ENCODE results near the gene MRGPRX2.

MRGPRX2 gene

DNA sequence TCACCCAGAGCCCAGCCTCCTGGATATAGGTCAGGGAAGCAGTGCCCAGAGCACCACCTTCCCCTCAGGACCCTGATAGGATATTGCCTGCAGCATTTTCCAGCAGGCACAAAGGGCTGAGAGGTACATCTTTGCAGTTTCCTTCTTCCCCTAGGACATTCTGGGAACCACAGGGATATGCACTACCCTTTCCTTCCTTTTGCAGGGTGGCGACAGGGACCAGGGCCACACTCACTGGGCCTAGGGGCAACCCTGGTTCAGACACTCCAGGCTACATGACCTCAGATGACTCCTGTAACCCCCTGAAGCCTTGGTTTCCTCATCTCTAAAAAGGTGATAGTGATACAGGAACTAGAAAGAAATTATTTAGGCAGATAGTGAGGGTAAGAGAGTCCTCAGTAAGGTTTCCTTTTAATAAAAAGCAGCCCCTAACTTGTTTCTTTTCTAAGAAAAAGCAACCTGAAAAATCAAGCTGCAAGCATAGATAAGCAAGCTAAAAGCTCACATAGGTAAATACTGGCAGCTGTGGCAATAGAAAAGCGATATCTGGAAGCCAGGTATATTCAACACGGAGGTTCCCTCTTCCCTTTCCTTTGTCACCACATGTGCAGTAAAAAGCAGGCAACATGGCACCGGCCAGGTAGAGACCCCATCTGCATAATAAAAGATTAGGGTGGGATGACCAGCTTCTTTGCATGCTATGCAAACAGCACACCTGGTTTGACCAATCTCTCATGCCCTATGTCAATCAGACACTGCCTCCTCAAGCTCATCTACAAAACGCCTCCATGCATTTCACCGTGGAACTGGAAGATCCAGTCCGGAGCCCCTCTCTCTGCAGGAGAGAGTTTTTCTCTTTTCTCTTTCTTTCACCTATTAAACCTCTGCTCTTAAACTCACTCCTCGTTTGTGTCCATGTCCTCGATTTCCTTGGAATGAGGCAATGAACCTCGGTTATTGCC lies 13.2 kb upstream of the MRGPRX2 start:
- DNase-seq, result no peak

DNA sequence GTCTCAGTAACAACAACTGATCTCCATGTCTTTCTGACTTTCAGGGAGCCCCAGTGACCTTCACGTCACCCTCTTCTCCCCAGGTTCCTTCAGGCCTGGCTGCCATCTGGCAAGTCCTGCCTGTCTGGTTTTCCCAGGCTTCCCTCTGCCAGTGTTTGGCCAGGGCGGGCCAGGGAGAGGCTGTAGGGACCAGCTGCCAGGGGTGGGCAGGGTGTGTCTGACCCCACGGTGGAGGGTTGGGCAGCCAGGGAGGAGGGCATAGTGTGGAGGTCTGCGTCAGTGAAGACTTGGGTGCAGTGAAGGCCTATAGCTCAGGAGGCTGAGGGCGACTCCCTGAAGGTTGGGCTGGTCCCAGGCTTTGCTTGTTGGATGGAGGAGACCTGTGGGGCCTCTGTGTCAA lies 11.9 kb upstream of the MRGPRX2 start:
- DNase-seq, result no peak

DNA sequence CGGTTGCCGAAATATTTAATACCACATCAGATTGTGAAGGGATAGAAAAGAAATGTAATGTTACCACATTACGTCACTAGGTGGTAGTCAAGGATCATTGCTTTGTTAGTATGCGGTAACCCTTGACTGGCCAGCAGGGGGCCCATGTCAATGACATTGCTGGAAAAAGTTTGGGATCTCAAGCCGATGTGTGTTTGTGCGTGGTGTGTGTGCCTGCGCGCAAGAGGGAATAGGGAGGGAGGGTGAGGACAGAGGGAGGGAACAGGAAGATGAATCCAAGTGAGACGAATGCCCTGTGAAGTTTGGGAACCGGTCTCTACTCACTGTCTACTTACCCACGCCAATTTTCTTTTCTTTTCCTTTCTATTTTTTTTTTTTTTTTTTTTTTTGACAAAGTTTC lies 10.7 kb upstream of the MRGPRX2 start:
- DNase-seq, result peak; percentile 23

- no peak for DNase-seq
Observed at GRCh38 chr11:19059833-19060232, 684 bp downstream of the MRGPRX2 start.

- DNase-seq, result no peak
Observed at GRCh38 chr11:19055905-19056304, 4.6 kb downstream of the MRGPRX2 start.

DNA sequence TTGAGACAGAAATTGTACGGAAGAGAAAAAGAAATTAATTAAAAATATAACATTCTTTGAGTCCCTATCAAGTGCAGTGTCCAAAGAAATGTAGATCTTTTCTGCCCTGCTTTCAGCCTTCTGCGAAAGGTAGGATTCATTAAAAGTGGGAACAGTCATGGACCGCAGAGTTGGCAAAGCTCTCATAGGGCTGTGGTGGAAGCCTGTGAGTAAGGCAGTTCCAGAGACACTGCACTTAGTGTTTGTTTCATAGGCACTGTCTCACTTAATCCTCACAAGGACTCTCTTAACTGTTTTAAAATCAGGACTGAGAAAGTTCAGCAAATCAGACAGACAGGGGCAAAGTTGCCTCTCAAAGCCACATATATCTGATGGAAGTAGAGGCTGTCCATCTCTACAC lies 5.5 kb downstream of the MRGPRX2 start:
- DNase-seq, result no peak

DNA sequence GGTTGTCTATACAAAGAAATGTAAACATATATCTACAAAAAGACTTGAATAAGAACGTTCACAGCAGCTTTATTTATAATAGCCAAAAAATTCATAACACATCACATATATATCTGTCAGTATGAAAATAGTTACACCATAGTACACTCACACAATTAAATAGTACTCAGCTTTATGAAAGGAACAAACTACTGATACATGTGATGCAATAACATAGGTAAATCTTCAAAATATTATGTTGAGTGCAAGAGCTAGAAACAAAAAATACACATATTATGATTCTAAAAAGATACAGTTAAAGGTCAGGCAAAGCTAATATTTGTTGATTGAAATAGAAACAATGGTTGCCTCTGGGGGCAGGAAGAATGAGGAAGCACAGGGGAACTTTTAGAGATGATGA lies 6.6 kb downstream of the MRGPRX2 start:
- DNase-seq, result no peak

GRCh38 chr11:19050281-19050680 lies 10.2 kb downstream of the MRGPRX2 start:
- no peak for DNase-seq

DNA sequence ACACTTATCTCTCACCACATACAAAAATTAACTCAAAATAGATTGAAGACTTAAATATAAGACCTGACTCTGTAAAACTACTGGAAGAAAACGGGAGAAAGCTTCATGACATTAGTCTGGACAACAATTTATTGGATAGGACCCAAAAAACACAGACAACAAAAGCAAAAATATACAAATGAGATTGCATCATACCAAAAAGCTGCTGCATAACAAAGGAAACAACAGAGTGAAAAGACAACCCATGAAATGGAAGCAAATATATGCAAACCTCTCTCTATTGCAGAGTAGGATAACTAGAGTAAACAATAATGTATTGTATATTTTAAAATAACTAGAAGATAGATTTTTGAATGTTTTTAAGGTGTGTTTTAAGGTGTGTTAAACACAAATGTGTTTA lies 11.2 kb downstream of the MRGPRX2 start:
- no peak for DNase-seq

GRCh38 chr11:19040051-19040450 lies 20.5 kb downstream of the MRGPRX2 start:
- DNase-seq, result no peak

GRCh38 chr11:19039409-19039808 lies 21.1 kb downstream of the MRGPRX2 start:
- no peak for DNase-seq

DNA sequence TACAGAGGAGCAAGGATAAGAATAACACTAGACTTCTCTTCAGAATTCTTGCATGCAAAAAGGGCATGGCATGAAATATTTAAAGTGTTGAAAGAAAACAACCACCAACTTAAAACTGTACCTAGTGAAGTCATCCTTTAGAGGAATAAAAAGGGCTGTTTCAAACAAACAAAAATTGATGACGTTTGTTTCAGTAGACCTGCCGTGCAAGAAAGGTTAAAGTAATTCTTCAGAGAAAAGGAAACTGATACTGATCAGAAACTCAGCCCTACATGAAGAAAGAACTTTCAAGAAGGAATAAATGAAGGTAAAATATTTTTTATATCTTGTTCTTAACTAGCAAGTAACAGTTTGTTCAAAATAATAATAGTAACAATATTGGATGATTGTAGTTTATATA lies 27.5 kb downstream of the MRGPRX2 start:
- DNase-seq, result no peak

GRCh38 chr11:19027829-19028595 lies 32.5 kb downstream of the MRGPRX2 start:
- no peak for DNase-seq

DNA sequence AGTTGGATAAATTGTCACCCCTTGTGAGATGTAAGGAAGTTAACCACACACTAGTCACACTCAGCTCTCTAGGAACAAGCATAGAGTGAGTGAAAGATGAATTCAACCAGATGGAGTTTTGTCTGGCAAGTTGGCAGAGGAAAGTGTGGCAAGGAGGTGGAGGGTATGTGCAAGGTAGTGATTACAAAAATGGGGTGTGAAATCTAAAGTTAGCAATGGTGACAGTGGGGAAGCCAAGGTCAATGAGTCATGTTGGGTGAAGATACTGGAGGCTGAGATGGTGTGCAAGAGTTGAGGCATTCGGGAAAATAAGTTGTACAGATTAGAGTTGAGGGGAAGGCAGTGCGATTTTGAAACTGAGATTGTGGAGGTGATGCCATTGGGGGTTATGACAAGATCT lies 33.7 kb downstream of the MRGPRX2 start:
- DNase-seq, result no peak

DNA sequence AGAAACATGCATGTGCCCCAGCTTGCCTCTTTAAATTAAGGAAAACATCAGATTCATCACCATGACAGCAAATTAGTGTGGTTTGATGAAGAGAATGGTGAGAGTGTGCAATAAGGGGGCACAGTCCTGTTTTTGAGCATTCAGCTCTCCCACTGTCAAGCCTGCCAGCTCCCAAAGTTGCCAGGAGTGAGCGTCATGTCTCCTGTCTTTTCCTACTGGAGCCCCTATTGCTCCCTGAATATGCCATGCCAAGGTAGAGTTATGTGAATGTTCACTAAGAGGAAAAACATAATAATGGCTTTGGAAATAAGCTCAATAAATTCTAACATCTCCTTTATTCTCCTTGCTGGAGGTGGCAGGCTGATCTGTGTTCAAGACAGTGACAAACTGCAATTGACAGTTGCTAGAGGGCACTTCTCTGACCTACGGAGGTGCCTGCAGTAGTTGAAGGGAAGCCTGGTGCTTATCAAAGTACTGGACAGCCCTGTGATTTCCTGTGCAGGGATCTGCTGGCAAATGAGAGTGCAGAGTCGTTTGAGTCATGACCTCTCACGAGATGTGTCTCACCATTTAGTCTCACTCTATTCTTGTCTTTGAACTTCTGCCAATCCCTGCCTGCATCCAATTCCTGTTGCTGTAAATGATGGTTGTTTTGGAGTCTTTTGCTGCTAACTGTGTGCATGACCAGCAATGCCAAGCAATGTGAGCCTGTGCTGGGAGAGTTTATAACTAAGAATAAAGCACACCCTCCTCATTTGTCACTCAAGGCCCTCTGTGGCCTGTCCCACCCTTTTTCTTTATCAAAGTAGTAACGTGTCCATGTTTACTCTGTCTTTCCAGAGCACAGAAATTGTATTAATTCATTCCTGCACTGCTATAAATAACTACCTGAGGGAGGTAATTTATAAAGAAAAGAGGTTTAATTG lies 34.8 kb downstream of the MRGPRX2 start:
- no peak for DNase-seq

GRCh38 chr11:19020831-19021230 lies 39.7 kb downstream of the MRGPRX2 start:
- DNase-seq, result no peak

GRCh38 chr11:19018901-19019300 lies 41.6 kb downstream of the MRGPRX2 start:
- DNase-seq, result no peak

DNA sequence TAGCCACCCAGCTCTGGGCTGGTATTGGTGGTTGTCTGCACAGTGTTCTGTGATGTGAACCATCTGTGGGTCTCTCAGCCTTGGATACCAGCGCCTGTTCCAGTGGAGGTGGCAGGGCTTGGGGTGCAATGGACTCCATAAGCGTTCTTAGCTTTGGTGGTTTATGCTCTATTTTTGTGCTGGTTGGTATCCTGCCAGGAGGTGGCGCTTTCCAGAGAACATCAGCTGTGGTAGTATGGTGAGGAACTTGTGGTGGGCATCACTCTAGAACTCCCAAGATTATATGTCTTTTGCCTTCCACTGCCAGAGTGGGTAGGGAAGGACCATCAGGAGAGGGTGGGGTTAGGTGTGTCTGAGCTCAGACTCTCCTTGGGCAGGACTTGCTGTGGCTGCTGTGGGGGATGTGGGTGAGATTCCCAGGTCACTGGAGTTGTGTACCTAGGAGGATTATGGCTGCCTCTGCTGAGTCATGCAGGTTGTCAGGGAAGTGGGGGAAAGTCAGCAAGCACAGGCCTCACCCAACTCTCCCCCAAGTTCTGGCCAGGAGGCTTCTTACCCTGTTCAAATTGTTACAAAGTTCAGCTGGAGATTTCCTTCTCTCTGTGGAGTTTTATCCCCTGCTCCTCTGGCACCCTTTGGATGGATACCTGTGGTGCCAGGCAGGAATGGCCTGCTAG lies 47.2 kb downstream of the MRGPRX2 start:
- DNase-seq, result no peak

GRCh38 chr11:19012636-19013035 lies 47.9 kb downstream of the MRGPRX2 start:
- no peak for DNase-seq
